A673 (cell line): ENCODE measurements around the gene CPN2. TPM values are rescaled to one million over a fixed set of nuclear protein-coding genes. Genes with fewer than 3 reads are reported as not detected.

ENCODE experiments used
- BruUV-seq: library from RNA; stranded (reverse); fragments of 400-500 nt; replicated peaks from 2 replicates; lab custom pipeline; 2021; lab: Mats Ljungman, UMichigan
- CTCF ChIA-PET: fragments of 300-600 bp; sonication (Branson Sonifier 250); formaldehyde crosslinking; loops from one replicate; lab custom pipeline; 2022; ENCODE audit warnings: antibody characterized with exemption; lab: Charles Lee
- POLR2A ChIA-PET: fragments of 300-600 bp; sonication (Branson Sonifier 250); formaldehyde crosslinking; loops from one replicate; lab custom pipeline; 2022; ENCODE audit warnings: antibody characterized with exemption; ENCODE audit not compliant: low non-redundant PET; lab: Charles Lee
- DNase-seq: peaks from one replicate; pipeline ENCODE4 v3.0.0-alpha.2; 2015; ENCODE audit warnings: low spot score
- H3K27ac ChIP-seq: fragments of 200-600 bp; sonication (generic); 2 replicates; pipeline ENCODE4 v1.5.1; 2016; ENCODE audit warnings: mixed run types, low read depth, mild to moderate bottlenecking, mixed read lengths, antibody characterized with exemption, low read length; ENCODE audit not compliant: poor library complexity, severe bottlenecking
- H3K27me3 ChIP-seq: fragments of 200-600 bp; sonication (generic); replicated peaks from 2 replicates; pipeline ENCODE4 v1.6.1; 2017; ENCODE audit warnings: mixed run types, low read depth, mild to moderate bottlenecking, mixed read lengths, antibody characterized with exemption, low read length; ENCODE audit not compliant: insufficient read depth, poor library complexity
- H3K36me3 ChIP-seq: fragments of 200-600 bp; sonication (generic); 2 replicates; pipeline ENCODE4 v1.6.1; 2016; ENCODE audit warnings: mixed run types, mild to moderate bottlenecking, mixed read lengths, antibody characterized with exemption, low read length; ENCODE audit not compliant: insufficient read depth, poor library complexity, severe bottlenecking
- H3K4me1 ChIP-seq: fragments of 200-600 bp; sonication (generic); 2 replicates; pipeline ENCODE4 v1.6.1; 2017; ENCODE audit warnings: mixed run types, mild to moderate bottlenecking, mixed read lengths, antibody characterized with exemption, low read length; ENCODE audit not compliant: insufficient read depth, poor library complexity, severe bottlenecking
- H3K4me3 ChIP-seq: fragments of 200-600 bp; sonication (generic); 2 replicates; pipeline ENCODE4 v1.5.1; 2016; ENCODE audit warnings: low read depth, mixed run types, mild to moderate bottlenecking, mixed read lengths, low read length; ENCODE audit not compliant: poor library complexity, severe bottlenecking
- H3K9me3 ChIP-seq: fragments of 200-600 bp; sonication (generic); 2 replicates; pipeline ENCODE4 v1.6.1; 2016; ENCODE audit warnings: mixed run types, low read depth, mild to moderate bottlenecking, mixed read lengths, antibody characterized with exemption, low read length; ENCODE audit not compliant: poor library complexity, severe bottlenecking
- CTCF ChIP-seq: fragments of 300-800, 200-600 bp; sonication (generic); conservative IDR thresholded peaks from 2 replicates; pipeline ENCODE4 v1.5.1; 2017; ENCODE audit warnings: low read depth, mild to moderate bottlenecking, antibody characterized with exemption, low read length, moderate library complexity, mixed read lengths
- EZH2 ChIP-seq: fragments of 200-600 bp; sonication (generic); IDR thresholded peaks from 2 replicates; pipeline ENCODE4 v1.6.1; 2017; ENCODE audit warnings: borderline replicate concordance, low read depth, mild to moderate bottlenecking, mixed read lengths, antibody characterized with exemption, low read length; ENCODE audit not compliant: poor library complexity, severe bottlenecking
- intact Hi-C: fragments of 100-400 bp; cut with micrococcal nuclease; formaldehyde crosslinking; loops from one replicate; pipeline ENCODE4 v1.10.0; 2022; ENCODE audit not compliant: unreplicated experiment
- total RNA-seq: library from RNA; stranded (reverse); gene quantifications from 2 replicates; pipeline ENCODE4 v1.2.3, GENCODE V29; 2021

CPN2 gene
- total RNA-seq, 1 experiment from 2014 or later, result not detected

- no peaks in the 10 kb centered on the region for H3K36me3 ChIP-seq
- peaks cover 3% of the 10 kb centered on the region for H3K4me1 ChIP-seq
- intact Hi-C loops, result no loop called here
- CTCF ChIA-PET, result no interaction called here
- no peak overlapping the region for H3K4me3 ChIP-seq
- no peak overlapping the region for H3K27ac ChIP-seq
- no peaks in the 10 kb centered on the region for H3K9me3 ChIP-seq
- no TSS peak for BruUV-seq
- POLR2A ChIA-PET, result no interaction called here
- DNase-seq, result no peak
- no peaks in the 10 kb centered on the region for H3K27me3 ChIP-seq
- no peak for TF ChIP-seq EZH2
- TF ChIP-seq CTCF, result no peak
These were observed 19.6 kb upstream of the CPN2 start for GRCh38 chr3:194370753-194371152.

- H3K4me3 ChIP-seq, result no peak within 1 kb of the TSS
- peaks cover 6% of the 10 kb centered on the region for H3K4me1 ChIP-seq
- H3K36me3 ChIP-seq, result no peaks in the 10 kb centered on the region
- intact Hi-C loops, result no loop called here
- no peak within 1 kb of the TSS for H3K27ac ChIP-seq
- H3K9me3 ChIP-seq, result no peaks in the 10 kb centered on the region
- BruUV-seq, result no TSS peak
- no peaks in the 10 kb centered on the region for H3K27me3 ChIP-seq
- CTCF ChIA-PET, result no interaction called here
- no peak for TF ChIP-seq CTCF
- TF ChIP-seq EZH2, result no peak
- no peak for DNase-seq
- POLR2A ChIA-PET, result no interaction called here
These were observed 18.6 kb upstream of the CPN2 start, which contains the start of gene LRRC15 for GRCh38 chr3:194369522-194370279. Gene LRRC15, minus strand, starts transcription at chr3:194369743. Its CDS starts 8,700 bp downstream, at chr3:194361043.

- Histone ChIP-seq H3K27me3 (no peaks in the 10 kb centered on the region), H3K27ac (no peak overlapping the region), H3K36me3 (no peaks in the 10 kb centered on the region), H3K9me3 (no peaks in the 10 kb centered on the region), H3K4me3 (no peak overlapping the region), H3K4me1 (peaks cover 10% of the 10 kb centered on the region)
- BruUV-seq, result no TSS peak
- intact Hi-C loops, result no loop called here
- TF ChIP-seq CTCF (no peak), EZH2 (no peak)
- POLR2A ChIA-PET, result no interaction called here
- CTCF ChIA-PET, result no interaction called here
- DNase-seq, result no peak
These were observed 17.8 kb upstream of the CPN2 start for GRCh38 chr3:194368918-194369317.
